GM18873 (cell line): ENCODE data around the gene NUDT9.
"Not testable (repeated sequence)": the region's sequence is repeated elsewhere in the genome, so short reads cannot be mapped to it uniquely, and the experiment has no call there.

ENCODE experiments used
- ATAC-seq: cut with Tn5 transposase; IDR thresholded peaks from one replicate; pipeline ENCODE4 v1.9.1; 2021; ENCODE audit warnings: mild to moderate bottlenecking, moderate library complexity, moderate number of reproducible peaks; ENCODE audit not compliant: unreplicated experiment, low FRiP score

NUDT9 gene

DNA sequence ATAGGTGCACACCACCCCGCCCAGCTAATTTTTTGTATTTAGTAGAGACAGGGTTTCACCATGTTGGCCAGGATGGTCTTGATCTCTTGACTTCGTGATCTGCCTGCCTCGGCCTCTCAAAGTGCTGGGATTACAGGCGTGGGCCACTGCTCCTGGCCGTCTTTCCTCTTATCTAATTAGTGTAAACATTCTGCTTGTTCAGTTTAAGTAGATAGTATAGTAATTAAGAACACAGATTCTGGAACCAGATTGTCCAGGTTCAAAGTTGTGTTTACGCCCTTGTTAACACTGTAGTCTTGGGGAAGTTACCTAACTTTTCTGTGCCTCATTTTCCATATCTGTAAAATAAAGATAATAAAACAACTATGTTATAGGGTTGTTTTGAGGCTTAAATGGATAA lies 24.0 kb downstream of the NUDT9 start:
- ATAC-seq = not testable (repeated sequence)

DNA sequence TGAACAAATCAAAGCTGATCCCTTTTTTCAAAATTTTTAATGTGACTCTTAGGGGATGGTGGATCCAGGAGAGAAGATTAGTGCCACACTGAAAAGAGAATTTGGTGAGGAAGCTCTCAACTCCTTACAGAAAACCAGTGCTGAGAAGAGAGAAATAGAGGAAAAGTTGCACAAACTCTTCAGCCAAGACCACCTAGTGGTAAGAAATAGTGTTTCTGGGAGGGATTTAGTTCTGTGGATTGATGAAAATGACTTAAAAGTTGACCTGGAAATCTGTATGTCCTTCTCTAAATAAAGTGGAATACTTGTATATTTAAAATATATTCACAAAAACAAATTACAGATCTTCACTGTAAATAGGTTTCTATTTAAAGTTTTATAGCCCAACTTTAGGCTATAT lies 29.2 kb downstream of the NUDT9 start:
- ATAC-seq = no peak

DNA sequence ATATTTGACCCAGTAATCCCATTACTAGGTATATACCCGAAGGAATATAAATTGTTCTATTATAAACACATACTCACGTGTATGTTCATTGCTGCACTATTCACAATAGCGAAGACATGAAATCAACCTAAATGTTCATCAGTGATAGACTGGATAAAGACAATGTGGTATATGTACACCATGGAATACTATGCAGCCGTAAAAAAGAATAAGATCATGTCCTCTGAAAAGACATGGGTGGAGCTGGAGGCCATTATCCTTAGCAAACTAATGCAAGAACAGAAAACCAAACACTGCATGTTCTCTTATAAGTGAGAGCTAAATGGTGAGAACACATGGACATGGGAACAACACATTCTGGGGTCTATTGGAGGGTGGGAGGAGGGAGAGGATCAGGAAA lies 36.5 kb downstream of the NUDT9 start:
- ATAC-seq = no peak

DNA sequence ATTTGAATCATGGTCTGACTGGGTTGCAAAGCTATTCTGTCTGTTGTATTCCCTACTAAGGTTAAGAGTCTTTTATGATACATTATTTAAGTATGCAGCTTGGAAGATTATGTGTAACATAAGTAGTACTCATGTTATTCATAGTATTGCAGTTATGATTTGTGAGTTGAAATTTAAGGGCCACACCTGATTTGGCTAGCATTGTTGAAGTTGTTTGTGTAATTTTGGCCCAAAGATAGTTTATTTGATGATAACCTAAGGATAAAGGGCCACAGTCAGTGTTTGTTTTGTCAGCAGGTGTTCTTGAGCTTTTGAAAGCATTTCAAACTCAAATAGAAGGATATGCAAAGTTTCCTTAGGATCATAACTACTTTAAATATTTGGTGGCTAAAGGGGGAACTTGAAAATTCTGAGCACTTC lies 38.9 kb downstream of the NUDT9 start:
- ATAC-seq = no peak

DNA sequence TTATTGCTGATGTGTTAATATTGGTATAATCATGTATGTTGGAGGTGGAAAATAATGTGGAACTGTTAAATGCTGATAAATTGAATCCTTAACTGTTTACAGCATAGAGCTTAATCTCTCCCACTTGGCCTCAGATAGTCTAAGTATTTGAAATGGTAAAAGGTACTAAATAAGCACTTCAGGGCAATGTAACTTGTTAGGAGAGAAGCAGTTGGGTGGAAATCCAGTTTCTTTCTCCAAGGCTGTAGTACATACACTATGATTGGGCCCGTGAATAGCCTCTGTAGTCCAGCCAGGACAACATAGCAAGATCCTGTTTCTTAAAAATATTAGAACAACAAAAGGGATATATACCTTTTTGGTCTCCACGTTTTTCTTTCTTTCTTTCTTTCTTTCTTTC lies 39.7 kb downstream of the NUDT9 start:
- ATAC-seq = no peak

DNA sequence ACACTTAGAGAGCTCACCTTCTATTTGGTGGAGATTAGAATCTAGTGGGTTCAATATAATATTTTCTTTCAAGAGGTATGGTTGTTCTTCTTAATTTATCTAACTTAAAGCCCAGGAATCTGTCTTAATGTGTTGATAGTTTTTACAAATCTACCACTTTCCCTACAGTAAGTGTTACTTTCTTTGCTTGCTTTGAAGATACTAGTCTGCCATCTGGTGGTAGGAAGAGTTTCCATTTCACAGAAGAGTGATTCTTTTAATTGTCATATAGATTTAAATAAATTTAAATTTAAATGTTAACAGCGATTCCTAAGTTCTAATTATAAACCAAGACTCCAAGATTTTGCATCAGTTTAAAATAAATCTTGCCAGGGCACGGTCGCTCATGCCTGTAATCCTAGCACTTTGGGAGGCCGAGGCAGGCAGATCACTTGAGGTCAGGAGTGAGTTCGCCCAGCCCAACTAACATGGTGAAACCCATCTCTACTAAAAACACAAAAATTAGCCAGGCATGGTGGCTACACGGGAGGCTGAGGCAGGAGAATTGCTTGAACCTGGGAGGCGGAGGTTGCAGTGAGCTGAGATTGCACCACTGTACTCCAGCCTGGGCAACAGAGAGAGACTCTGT lies 43.5 kb downstream of the NUDT9 start:
- peak; percentile 50 for ATAC-seq

DNA sequence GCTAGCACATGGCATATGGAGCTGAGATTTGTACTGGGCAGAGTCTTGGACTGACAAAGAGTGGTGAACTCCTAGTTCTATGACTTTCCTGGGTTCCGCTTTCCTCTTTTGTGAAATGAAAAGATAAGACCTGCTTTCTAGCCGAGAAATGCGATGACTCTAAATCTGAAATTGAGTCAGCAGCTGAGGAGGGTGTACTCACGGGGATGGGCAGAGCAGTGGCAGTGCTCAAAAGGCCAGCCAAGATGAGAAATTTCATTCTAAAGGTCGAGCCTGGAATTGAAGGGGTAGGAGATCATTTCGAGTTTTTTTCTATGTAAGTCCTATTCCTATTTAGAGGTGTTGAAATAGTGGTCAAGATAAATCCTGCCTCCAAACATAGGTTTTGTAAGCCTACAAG lies 47.0 kb downstream of the NUDT9 start:
- ATAC-seq = no peak

DNA sequence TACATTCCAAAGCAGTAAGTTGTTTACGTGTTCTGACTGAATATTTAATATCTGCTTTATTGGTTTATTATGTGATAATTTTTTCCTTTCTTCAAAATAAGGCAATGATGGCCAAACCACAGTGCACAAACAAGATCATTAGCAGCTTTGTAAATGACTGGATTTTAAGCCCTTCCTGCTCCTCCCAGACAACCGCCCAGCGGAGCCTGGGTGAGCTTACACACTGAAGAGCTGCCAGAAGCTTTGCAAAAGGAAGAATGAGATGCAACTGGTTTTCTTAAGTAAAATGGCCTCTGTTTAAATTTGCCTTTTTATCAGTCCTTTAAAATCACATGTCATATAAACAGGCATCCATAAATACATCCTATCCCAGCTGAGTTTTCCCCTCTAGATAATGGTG lies 54.6 kb downstream of the NUDT9 start:
- no peak for ATAC-seq

DNA sequence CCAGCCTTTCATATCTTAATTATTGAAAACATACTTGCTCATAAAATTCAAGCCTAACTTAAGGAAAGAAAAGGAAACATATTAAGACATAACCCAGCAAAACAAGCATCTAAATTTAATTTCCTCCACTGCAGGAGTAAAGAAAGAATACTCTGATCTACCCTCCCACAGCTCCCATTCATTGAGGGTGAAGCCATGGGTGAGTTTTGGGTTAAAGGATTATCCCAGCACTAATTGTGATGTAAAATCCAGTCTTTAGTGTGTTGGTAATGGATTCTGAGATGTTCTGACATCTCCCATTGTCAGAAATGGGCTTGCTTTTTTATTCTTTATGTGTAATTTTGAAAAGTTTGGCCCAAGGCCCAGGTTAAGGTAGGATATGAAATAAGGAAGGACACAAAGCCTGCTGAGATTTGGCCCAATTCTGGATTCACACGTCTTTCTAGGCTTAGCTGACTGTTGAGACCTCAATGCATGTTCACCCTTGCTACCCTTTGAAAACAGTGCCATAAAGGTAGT lies 56.4 kb downstream of the NUDT9 start:
- no peak for ATAC-seq

DNA sequence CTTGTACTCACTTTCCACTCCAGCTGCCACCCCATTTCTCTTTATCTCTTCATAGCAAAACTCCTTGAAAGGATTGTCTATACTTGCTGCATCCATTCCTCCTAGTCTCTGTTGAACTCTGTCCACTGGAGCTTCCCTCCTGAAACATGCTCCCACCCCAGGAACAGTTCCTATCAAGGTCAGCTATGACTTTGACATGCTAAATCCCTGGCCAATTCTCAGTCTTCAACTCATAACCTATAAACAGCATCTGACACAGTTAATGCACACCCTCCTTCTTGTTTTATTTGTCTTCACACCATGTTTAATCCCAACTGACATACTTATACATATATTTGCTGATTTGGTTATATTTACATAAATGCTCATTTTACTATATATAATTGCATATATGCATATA lies 59.0 kb downstream of the NUDT9 start:
- ATAC-seq = no peak

DNA sequence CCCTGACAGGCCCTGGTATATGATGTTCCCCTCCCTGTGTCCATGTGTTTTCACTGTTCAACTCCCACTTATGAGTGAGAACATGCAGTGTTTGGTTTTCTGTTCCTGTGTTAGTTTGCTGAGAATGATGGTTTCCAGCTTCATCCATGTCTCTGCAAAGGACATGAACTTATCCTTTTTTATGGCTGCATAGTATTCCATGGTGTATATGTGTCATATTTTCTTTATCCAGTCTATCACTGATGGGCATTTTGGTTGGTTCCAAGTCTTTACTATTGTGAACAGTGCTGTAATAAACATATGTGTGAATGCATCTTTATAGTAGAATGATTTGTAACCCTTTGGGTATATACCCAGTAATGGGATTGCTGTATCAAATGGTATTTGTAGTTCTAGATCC lies 60.9 kb downstream of the NUDT9 start:
- not testable (repeated sequence) for ATAC-seq

DNA sequence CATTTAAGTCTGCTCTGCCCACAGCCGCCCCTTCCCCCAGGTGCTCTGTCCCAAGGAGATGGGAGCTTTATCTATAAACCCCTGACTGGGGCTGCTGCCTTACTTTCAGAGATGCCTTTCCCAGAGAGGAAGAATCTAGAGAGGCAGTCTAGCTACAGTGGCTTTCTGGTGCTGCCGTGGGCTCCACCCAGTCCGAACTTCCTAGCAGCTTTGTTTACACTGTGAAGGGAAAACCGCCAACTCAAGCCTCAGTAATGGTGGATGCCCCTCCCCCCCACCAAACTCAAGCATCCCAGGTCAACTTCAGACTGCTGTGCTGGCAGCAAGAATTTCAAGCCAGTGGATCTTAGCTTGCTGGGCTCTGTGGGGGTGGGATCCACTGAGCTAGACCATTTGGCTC lies 66.3 kb downstream of the NUDT9 start:
- not testable (repeated sequence) for ATAC-seq

DNA sequence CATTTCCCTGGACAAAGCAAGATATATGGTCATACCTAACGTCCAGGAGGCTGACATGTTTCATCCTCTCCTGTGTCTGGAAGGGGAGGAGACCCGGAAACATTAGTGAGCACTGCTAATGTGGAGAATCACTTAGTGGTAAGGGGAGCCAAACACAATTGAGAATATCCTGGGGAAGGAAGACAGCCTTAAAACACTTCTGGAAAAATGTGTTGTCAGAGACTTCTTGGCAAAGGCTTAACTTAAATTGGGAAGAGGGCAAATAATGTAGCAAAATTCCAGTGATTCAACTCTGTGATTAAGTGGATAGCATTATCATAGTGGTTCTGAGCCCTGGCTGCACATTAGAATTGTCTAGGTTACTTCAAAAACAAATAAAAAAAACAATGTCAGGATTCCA lies 67.3 kb downstream of the NUDT9 start:
- no peak for ATAC-seq

DNA sequence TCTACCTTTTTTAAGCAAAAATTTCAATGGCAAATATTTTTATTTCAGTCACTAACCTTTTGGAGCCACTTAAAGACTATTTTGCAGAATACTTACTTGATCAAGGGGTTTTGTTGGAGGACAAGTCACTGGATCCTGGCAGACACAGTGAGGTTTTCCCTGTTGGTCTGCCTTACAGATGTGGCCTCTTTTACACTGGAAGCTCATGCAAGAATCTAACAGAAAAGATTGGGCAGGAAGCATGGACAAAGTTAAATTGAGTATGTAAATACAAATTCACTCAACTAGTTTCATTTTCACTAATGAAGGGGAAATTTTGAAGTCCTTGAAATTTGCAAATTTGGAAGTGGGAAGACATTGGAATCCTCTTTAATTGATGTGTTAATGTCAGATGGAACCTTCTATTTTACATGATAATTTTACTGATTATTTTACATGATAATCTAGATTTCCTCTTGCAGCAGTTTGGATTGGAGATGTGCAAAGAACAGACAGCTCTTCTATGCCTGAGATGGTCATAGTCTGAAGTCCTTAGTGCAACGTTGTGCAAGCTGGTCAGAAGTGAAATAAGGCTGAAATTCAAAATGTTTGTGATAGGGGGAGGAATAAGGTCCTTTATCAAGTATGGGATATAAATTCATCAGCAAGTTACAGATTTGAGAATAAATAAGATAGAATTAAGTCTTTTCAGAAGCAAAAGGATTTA lies 68.4 kb downstream of the NUDT9 start:
- ATAC-seq = no peak

DNA sequence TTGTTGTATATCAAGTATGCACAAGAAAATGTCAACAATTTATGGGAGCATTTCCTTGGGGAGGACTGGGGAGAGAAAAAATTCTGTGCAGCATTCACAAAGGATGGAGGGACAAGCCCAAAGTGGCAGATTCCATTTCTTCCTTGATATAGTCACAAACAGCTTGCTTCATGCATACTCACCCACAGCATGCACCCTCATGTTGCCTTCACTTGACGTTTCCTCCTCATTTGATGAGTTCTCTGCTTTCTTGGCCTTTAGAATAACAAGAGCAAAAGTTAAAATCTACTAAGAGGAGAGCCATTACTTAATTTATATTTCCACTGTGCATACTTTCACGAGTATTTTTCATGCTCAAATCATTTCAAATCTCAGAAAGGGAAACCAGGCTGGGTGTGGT lies 69.1 kb downstream of the NUDT9 start:
- ATAC-seq = no peak

DNA sequence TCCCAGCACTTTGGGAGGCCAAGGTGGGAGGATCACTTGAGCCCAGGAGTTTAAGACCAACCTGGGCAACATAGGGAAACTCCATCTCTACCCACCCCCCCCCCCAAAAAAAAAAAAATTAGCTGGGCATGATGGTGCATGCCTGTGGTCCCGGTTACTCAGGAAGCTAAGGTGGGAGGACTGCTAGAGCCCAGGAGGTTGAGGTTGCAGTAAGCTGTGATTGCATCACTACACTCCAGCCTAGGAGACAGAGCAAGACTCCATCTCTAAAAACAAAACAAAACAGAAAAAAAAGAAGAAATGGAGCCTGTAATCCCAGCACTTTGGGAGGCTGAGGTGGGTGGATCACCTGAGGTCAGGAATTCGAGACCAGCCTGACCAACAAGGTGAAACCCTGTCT lies 69.5 kb downstream of the NUDT9 start:
- ATAC-seq = not testable (repeated sequence)

DNA sequence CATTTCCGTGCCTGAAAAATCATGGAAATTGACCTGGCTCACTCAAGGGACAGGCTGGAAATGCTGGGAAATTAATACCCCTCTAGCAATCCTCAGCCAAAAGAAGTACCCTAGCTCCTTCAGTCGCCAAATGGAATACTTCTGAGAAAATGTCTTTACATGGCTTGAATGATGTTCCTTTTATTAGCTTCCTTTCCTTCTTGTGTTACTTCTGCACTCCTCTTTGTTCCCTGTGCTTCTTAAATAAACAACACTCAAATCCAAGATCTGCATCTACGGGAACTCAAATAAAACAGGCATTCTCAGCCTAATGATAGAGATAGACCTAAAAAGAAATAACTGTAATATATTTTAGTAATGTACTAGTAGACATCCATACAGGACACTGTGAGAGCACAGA lies 70.7 kb downstream of the NUDT9 start:
- ATAC-seq = no peak

DNA sequence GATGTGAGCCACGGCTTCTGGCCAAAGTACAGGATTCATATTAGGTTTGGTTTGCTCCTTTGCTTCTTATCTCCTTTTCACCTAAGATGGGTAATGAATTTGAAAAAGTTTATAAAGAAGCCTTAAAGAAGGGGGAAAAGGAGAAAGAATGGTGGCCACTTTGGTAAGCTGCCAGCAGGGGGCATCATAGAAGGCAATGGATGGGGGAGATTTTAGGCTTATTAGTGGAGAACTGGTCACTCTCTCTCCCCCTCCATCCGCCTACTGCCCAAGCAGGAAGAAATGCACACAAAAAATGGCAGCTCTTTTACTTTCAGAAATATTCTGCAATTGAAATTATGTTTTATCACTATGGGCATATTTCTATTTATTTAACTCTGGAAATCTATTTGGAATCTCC lies 74.8 kb downstream of the NUDT9 start:
- no peak for ATAC-seq

DNA sequence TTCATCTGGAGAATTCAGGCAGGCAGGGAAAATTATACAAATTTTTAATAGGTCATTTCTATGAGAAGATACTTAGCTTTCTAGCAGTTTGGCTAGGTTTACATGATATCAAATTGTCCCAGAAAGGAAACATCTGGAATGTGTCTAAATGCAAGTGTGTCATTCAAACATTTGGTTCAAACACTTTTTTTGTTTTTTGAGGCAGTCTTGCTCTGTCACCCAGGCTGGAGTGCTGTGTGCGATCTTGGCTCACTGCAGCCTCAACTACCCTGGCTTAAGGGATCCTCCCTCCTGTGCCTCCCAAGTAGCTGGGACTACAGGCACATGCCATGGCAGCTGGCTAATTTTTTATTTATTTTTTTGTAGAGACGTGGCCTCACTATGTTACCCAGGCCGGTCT lies 75.2 kb downstream of the NUDT9 start:
- no peak for ATAC-seq

DNA sequence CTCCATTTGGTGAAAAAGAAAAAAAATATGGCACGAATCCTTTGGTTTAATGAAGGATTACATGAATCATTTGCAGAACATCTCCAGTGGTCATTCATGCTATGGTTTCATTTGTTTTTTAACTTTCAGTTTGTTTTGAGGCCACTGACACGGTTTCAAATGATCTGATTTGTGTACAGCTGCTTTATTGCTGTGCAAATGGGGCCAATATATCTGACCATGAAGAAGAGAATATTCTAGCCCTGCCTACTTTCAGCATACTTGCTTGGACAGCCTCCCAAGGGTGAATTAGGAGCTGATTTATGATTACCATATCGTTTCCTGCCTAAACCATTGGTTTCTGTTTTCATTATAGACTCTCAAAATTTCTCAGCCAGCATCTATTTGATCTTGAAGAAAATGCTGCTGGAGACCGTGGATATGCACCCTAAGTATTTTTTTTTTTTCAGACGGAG lies 76.1 kb downstream of the NUDT9 start:
- ATAC-seq = peak; percentile 56

DNA sequence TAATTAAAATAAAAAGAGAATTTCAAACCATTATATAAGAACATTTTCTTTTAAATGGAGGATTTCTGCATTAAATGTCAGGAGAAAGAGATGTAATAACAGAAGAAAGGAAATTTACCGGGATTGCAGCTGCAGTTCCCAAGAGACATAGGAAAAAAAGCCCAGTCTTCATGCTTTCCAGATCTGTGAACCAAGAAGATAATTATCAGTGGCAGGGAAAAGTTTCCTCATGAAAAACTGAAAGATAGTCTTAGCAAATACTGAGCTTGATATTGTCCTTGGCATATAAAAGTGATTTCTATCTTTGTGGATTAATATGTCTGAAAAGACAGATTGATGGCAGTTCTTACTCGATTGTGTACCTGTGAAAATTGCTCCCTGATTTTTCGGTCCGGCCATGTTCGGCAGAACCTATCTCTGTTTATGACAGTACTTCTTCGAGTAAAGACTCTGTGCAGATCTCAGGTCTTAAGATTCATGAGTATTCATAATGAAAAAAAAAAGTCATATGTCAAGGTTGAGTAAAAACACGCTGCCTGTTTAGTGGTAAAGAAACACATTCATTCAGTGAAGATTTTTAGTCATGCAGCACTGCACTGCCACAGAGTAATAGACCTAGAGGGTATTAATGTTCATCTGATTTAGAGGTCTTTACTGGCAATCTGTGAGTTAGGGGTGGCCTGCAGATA lies 77.2 kb downstream of the NUDT9 start:
- peak; percentile 89 for ATAC-seq

DNA sequence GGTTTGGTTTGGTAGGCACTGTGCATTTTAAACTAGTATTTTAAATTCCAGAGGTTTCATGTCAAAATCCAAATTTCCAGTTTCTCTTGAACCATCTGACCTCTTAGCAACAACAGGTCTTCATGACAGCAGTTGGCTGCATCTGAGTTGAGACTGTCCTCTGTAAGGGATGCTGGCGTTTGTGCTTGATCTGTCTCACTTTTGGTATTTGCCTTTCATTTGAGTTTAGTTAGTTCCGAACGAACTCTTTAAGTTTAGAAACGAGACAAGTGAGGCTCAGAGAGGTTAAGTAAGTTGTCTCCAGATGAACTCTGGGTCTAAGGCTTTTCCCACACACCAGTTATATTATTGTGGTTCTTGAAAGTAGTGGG lies 77.7 kb downstream of the NUDT9 start:
- peak; percentile 35 for ATAC-seq
